Stimulated activated CD4-positive, alpha-beta T cell treated with anti-CD3 and anti-CD28 coated beads, Interleukin-12 subunit alpha, Interleukin-12 subunit beta, amount 100 ng/mL, for 48 hours (primary cell): ENCODE results near the gene NFIA.

ENCODE experiments used
- DNase-seq, 3 donors: peaks; one replicate each; pipeline ENCODE4 v3.0.0-alpha.2; 2020; ENCODE audit warnings: low read depth in 2 of 3, low spot score in 1 of 3

NFIA gene

GRCh38 chr1:61474269-61474817 lies 392.0 kb downstream of the NFIA start:
- DNase-seq, result no peak

- no peak for DNase-seq
Measured at GRCh38 chr1:61474963-61475362, 392.6 kb downstream of the NFIA start.

- no peak for DNase-seq
Measured at GRCh38 chr1:61477301-61477700, 394.9 kb downstream of the NFIA start.

GRCh38 chr1:61480273-61480935 lies 398.0 kb downstream of the NFIA start:
- no peak for DNase-seq

- DNase-seq, result no peak
Measured at GRCh38 chr1:61481315-61481715, 399.0 kb downstream of the NFIA start.

- DNase-seq, result no peak
Measured at GRCh38 chr1:61482170-61482734, 399.9 kb downstream of the NFIA start.

GRCh38 chr1:61486783-61487536 lies 404.6 kb downstream of the NFIA start:
- DNase-seq, result no peak

- no peak for DNase-seq
Measured at GRCh38 chr1:61487801-61488200, 405.4 kb downstream of the NFIA start.

GRCh38 chr1:61490924-61491323 lies 408.6 kb downstream of the NFIA start:
- DNase-seq, result no peak

GRCh38 chr1:61491497-61491896 lies 409.1 kb downstream of the NFIA start:
- no peak for DNase-seq

GRCh38 chr1:61494000-61494399 lies 411.6 kb downstream of the NFIA start:
- DNase-seq, result no peak

GRCh38 chr1:61496501-61496900 lies 414.1 kb downstream of the NFIA start:
- no peak for DNase-seq

GRCh38 chr1:61497013-61497412 lies 414.7 kb downstream of the NFIA start:
- DNase-seq, result no peak

- no peak for DNase-seq
Measured at GRCh38 chr1:61498342-61498741, 416.0 kb downstream of the NFIA start.

GRCh38 chr1:61501971-61502916 lies 419.9 kb downstream of the NFIA start:
- no peak for DNase-seq

- no peak for DNase-seq
Measured at GRCh38 chr1:61504305-61504704, 421.9 kb downstream of the NFIA start.

GRCh38 chr1:61504852-61505390 lies 422.6 kb downstream of the NFIA start:
- DNase-seq, result no peak

- DNase-seq, result no peak
Measured at GRCh38 chr1:61506236-61506635, 423.9 kb downstream of the NFIA start.

- DNase-seq, result no peak
Measured at GRCh38 chr1:61506944-61507500, 424.7 kb downstream of the NFIA start.
